GM18505 (cell line): ENCODE data around the gene ADH1C.
"Not testable (repeated sequence)": the region's sequence is repeated elsewhere in the genome, so short reads cannot be mapped to it uniquely, and the experiment has no call there.

Experiments used
- ATAC-seq: cut with Tn5 transposase; IDR thresholded peaks from one replicate; pipeline ENCODE4 v1.9.1; 2021; ENCODE audit not compliant: unreplicated experiment
- POLR2A ChIP-seq: IDR thresholded peaks from 4 replicates; pipeline ENCODE4 v1.6.1; 2011; ENCODE audit warnings: borderline replicate concordance; ENCODE audit not compliant: insufficient read depth, insufficient read length; ENCODE audit errors: extremely low read depth

ADH1C gene

DNA sequence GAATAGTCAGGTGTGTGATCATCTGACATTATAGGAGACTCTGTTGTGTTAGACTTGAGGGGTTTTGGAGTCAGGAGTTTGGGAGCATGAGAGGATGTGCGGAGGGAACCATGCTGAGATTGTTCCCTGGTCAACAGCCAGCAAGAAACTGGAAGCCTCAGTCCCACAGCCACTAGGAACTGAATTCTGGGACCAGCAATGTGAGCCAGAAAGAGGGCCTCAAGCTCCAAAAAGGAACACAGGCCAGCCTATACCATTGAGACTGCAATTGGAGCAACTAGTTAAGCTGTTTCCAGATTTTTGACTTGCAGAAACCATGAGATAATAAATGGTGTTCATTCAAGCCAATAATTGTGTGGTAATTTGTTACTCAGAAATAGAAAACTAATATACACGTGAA lies 22.7 kb downstream of the ADH1C start:
- no peak for TF ChIP-seq POLR2A
- ATAC-seq = no peak

DNA sequence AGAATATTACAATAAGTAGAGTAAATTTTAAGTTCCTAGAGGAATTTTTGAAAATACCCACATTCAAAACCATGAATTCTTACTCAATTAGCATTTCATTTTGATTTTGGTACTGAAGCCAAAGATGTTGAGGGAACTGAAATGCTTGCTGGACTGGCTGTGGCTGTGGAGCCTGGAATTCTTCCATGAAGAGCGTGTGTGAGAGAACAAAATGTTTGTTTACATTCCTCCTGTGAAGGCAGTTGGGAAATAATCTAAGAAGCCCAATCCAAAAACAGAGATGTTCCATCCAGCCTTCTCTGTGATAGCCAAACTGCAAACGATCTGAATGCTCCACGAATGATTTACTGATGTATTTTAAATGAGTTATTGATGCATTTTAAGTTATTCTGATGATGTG lies 27.6 kb downstream of the ADH1C start:
- no peak for TF ChIP-seq POLR2A
- no peak for ATAC-seq

DNA sequence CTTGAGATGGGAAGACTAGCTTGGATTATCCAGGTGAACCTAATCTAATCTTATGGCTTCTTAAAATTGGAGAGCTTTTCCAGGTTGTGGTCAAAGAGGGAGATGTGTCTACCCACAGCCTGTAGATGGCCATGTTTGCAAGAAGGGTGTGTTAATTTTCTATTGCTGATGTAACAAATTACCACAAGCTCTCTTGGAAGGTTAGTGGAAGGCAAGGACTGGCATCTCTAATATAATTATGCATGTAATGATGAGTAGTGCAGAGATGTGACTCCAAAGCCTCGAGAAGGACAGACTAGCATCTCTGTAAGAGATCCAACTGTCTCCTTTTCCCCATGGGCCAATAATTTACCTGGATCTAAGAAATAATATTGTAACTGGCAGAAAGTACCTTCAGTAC lies 28.2 kb downstream of the ADH1C start:
- TF ChIP-seq POLR2A = no peak
- no peak for ATAC-seq

DNA sequence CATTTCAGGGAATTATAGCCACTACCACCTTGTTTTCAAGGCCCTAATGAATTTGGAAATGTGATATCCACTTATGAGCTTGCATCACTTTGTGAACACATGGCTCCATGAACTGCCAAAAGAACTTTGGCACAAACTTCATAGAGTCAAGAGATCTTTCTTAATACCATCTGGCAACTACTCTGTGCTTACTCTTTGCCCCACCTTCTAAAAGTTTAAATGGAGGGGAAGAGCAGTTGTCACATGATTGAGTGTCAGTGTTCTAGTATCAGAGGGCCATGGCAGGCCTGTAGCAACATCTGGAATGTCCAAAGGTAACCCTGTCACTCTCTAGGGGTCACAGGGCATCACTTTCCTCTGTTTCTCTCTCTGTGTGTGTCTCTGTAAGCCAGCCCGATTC lies 28.8 kb downstream of the ADH1C start:
- TF ChIP-seq POLR2A = no peak
- no peak for ATAC-seq

DNA sequence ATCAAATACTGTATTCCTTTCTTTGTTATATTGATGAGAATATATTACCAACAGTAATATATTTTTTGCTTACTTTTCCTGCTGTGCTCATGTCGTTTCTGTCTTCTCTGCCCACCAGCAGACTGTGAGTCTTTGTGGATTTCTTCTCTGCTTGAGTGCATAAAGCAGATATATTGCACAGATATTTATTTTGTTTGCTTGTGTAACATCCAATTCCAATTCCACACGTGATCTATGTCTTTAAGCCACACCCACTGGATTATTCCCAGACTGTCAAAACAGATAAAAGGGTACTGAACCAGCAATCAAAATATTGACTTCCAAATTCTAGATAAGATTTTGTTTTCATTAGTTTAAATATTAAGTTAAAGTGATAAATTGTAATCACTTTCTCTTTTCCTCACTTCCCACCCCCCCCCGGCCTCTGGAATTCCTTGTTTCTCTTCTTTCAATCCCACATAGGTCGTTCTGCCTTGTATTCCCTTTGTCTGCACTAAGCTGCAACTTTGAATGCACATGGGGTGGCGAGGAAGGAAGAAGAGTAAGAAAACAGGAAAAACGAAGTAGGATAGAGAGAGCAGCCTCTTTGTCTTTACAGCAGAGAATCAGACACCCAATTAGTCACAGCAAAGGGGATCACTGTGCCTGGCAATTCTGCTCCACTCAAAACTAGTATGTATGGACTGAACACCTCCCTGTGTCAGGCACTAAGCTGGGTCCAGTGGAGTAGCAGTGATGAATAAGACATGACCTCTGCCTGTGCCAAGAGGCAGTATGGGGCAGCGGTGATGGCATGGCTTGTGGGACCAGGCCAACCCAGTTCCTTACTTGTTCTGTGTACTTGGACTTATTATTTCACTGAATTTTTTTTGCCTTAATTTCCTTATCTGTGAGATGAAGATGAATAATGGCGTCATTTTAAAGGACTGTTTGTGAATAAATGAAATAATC lies 31.0 kb downstream of the ADH1C start, which contains the start of gene ADH1B:
ADH1B (minus strand) TSS at position 161 of the 951 bp plus-strand sequence; CDS start at position 91, 70 bp downstream.
- no peak for ATAC-seq
- no peak for TF ChIP-seq POLR2A

DNA sequence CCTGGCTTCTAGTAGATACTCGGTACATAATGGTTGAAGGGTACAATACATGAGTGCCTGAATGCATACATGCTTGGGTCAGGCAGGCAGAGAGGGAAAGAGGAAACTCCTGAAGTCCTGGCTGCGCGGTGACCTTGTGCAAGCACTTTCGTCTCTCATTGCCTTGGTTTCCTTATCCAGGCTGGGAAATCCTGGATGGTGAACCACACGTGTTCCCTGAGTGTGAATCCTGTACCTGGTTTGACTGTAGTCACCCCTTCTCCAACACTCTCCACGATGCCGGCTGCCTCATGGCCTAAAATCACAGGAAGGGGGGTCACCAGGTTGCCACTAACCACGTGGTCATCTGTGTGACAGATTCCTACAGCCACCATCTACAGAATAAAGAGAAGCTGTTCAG lies 34.7 kb downstream of the ADH1C start:
- not testable (repeated sequence) for ATAC-seq

DNA sequence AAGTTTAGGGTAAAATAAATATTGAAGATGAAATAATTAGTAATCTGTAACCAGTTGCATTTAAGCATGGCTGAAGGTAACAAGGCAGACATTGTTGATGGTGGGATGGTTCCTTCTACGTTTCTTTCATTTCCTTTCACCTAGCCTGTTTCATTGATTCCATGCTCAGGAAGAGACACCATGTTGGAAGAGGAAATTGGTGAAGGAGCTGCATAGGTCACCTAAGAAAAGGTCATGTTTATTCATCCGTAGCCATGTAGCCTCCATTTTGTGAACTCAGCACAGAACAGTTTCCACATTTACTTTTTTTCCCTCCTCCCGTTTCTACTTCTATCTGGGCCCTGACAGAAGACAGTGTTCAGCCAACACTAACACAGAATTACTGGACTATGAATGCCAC lies 35.2 kb downstream of the ADH1C start:
- TF ChIP-seq POLR2A = no peak

DNA sequence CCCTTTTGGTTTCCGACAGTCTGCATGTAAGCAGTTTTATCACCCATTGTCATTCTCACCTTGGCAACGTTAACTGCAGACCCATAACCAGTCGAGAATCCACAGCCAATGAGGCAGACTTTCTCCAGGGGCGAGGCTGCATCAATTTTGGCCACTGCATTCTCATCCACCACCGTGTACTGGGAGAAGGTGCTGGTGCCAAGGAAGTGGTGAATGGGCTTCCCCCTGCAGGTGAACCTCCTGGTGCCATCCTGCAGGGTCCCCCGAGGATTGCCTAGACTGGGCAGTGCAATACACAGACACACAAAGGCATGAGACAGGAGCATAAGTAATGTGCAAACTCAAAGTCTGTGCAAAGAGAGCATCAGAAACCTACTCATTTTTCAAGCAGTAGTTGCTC lies 36.7 kb downstream of the ADH1C start:
- no peak for ATAC-seq

More for the DNA sequence above, 35.2 kb downstream of the ADH1C start:
- ATAC-seq = no peak

DNA sequence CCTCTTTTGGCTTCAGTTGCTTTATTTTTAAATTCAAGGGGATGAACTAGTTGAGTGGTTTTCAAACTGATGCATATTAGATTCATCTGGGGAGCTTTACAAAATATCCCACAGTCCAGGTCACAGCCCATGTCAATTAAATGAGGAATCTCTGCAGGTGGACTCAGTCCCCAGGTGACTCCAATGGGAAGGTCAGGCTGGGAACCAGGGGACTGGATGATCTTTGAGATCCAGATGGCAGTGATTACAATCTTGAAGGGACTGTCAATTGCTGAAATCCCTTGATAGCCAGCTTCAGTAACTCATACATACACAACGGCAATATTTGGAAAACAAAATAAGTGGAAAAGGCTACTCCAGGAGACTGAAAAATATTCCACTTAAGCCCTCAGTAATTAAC lies 38.3 kb downstream of the ADH1C start:
- no peak for ATAC-seq
- no peak for TF ChIP-seq POLR2A

More for the DNA sequence above, 36.7 kb downstream of the ADH1C start:
- TF ChIP-seq POLR2A = no peak

DNA sequence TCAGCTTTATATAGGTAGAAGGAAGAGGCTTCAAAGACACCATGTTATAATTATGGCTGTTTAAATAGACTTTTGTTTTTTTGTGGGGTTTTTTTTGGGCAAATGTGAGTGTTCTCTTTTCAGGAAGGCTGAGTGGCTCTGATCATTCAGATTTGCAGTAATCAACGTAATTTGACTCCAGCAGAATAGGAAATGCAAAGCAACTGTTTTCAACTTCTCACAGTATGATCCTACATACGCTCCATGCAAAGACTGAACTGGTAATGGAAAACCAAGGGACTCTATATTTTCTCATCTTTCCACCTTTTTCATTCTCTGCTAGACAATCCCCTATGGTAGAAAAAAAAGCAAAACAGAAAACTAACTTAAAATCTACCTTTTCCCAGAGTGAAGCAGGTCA lies 42.2 kb downstream of the ADH1C start:
- no peak for ATAC-seq
- TF ChIP-seq POLR2A = no peak

DNA sequence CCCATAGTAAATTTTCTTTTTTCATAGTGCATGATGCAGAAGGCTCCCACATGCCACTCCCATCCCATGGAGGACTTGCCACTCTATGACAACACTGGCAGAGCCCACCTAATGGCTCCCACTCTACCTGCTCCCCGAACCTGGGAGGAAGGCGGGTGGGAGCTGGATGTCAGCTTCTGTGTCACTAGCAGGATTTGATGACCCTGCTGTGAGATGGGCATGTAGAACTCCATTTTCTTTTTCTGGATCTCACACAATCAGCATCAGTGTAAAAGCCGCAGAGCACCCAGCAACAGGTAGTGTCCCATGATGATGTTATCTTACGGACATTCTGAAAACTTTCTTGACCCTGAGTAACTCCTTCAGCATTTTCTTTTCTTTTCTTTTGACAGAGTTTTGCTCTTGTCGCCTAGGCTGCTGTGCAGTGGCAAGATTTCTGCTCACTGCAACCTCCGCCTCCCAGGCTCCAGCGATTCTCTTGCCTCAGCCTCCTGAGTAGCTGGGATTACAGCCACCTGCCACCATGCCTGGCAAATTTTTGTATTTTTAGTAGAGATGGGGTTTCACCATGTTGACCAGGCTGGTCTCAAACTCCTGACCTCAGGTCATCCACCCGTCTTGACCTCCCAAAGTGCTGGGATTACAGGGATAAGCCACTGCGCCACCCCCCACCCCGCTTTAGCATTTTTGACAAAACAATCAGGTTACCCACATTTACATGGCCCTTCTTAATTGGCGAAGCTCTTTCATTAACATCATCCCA lies 46.7 kb downstream of the ADH1C start:
- no peak for ATAC-seq
- no peak for TF ChIP-seq POLR2A

DNA sequence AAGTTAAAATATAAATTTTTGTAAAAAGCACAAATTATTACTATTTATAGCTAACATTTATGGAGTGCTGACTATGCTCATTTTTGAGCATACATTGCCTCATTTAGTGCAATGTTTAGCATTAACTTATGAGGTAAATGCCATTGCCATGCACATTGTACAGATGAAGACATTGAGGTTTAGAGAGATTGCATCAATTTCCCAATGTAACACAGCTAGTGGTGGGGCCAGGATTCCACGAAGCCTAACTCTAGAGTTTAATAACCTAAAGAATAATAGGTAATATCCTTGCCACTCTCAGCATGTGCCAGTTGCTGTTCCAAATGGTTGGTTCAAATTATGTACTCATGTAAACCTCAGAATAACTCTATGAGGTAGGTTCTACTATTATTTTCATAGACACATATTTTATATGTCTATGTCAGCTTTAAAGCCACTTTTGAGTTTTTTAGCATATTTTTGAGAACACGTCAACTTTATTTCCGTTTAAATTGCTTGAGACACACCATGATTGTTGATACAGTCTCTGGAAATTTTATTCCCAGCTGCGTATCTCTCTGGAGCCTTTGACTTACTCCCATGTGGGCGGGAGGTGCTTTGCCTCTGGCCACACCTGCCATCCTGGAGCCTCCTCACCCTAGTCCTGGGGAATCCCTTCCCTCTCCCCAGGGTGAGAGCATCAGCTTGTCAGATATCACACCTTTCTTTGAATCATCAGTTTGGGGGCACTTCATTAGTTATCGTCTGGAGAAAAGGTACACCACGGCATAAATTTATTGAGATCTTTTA lies 51.0 kb downstream of the ADH1C start:
- ATAC-seq = no peak
- no peak for TF ChIP-seq POLR2A

DNA sequence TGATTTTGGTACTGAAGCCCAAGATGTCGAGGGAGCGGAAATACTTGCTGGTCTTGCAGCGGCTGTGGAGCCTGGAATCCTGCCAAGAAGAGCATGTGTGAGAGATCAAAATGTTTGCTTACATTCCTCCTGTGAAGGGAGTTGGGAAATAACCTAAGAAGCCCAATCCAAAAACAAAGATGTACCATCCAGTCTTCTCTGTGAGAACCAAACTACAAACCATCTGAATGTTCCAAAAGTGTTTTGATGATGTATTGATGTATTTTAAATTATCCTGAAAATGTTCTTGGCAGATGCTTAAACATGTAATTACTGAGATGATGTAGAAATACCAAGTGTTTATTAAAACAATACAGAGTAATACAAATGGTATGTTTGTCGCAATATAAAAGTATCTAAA lies 51.6 kb downstream of the ADH1C start:
- no peak for TF ChIP-seq POLR2A
- ATAC-seq = no peak
